NCI-H2171 treated with DMSO at 0.1 percent for 48 hours (cell line): ENCODE measurements around the gene SMCO3.
"Not testable (repeated sequence)": the region's sequence is repeated elsewhere in the genome, so short reads cannot be mapped to it uniquely, and the experiment has no call there.

ENCODE experiments used
- DNase-seq: peaks from one replicate; lab custom pipeline; 2025; lab: John Stamatoyannopoulos, UW

The SMCO3 gene

GRCh38 chr12:14774906-14775635 lies 38.9 kb downstream of the SMCO3 start:
- no peak for DNase-seq

- DNase-seq: no peak
Observed at GRCh38 chr12:14774074-14774905, 39.7 kb downstream of the SMCO3 start.

GRCh38 chr12:14773685-14774073 lies 40.3 kb downstream of the SMCO3 start:
- DNase-seq: no peak

- no peak for DNase-seq
Observed at GRCh38 chr12:14772946-14773345, 41.0 kb downstream of the SMCO3 start.

GRCh38 chr12:14771651-14772137 lies 42.3 kb downstream of the SMCO3 start:
- DNase-seq: no peak

- DNase-seq: peak; percentile 82
Observed at GRCh38 chr12:14770496-14771461, 43.2 kb downstream of the SMCO3 start.

- peak; percentile 73 for DNase-seq
Observed at GRCh38 chr12:14769969-14770495, 44.0 kb downstream of the SMCO3 start.

- DNase-seq: no peak
Observed at GRCh38 chr12:14769466-14769968, 44.5 kb downstream of the SMCO3 start.

GRCh38 chr12:14768823-14769405 lies 45.1 kb downstream of the SMCO3 start:
- DNase-seq: no peak

GRCh38 chr12:14767617-14768016 lies 46.4 kb downstream of the SMCO3 start:
- DNase-seq: no peak

- DNase-seq: no peak
Observed at GRCh38 chr12:14766649-14767215, 47.2 kb downstream of the SMCO3 start.

GRCh38 chr12:14766020-14766419 lies 48.0 kb downstream of the SMCO3 start:
- DNase-seq: not testable (repeated sequence)

- no peak for DNase-seq
Observed at GRCh38 chr12:14765398-14765797, 48.6 kb downstream of the SMCO3 start.

GRCh38 chr12:14759711-14760280 lies 54.2 kb downstream of the SMCO3 start:
- not testable (repeated sequence) for DNase-seq

- no peak for DNase-seq
Observed at GRCh38 chr12:14756334-14757143, 57.4 kb downstream of the SMCO3 start.
